AG09309 (cell line): ENCODE measurements around the gene NCOA6.
"Not testable (repeated sequence)": the region's sequence is repeated elsewhere in the genome, so short reads cannot be mapped to it uniquely, and the experiment has no call there.

Experiments
- DNase-seq: peaks from one replicate; pipeline ENCODE4 v3.0.0-alpha.2; 2010; ENCODE audit warnings: low read depth
- H3K4me3 ChIP-seq: 2 replicates; pipeline ENCODE4 v1.5.1; 2011; ENCODE audit warnings: mild to moderate bottlenecking, low read depth, low read length, moderate library complexity; ENCODE audit not compliant: control insufficient read depth
- CTCF ChIP-seq: IDR thresholded peaks from 2 replicates; pipeline ENCODE4 v1.5.1; 2011; ENCODE audit warnings: mild to moderate bottlenecking, low read depth, low read length, inconsistent platforms; ENCODE audit not compliant: insufficient read depth, control insufficient read depth; ENCODE audit errors: missing control alignments

Gene NCOA6

GRCh38 chr20:34732523-34732922 lies 92.9 kb downstream of the NCOA6 start:
- H3K4me3 ChIP-seq: no peak overlapping the region
- DNase-seq: no peak
- no peak for TF ChIP-seq CTCF

GRCh38 chr20:34729416-34729815 lies 96.0 kb downstream of the NCOA6 start:
- TF ChIP-seq CTCF: no peak
- H3K4me3 ChIP-seq: no peak overlapping the region
- no peak for DNase-seq

- H3K4me3 ChIP-seq: no peak overlapping the region
- no peak for DNase-seq
- TF ChIP-seq CTCF: no peak
These were observed 101.3 kb downstream of the NCOA6 start for GRCh38 chr20:34724172-34724571.

GRCh38 chr20:34722560-34722959 lies 102.9 kb downstream of the NCOA6 start:
- not testable (repeated sequence) for DNase-seq, H3K4me3 ChIP-seq

- no peak for TF ChIP-seq CTCF
- no peak for DNase-seq
- H3K4me3 ChIP-seq: no peak overlapping the region
These were observed 105.2 kb downstream of the NCOA6 start for GRCh38 chr20:34720266-34720665.

GRCh38 chr20:34719242-34720017 lies 106.0 kb downstream of the NCOA6 start:
- not testable (repeated sequence) for DNase-seq

GRCh38 chr20:34717230-34718095 lies 108.0 kb downstream of the NCOA6 start:
- DNase-seq: no peak
- TF ChIP-seq CTCF: no peak
- no peak overlapping the region for H3K4me3 ChIP-seq

More at GRCh38 chr20:34719242-34720017, 106.0 kb downstream of the NCOA6 start:
- H3K4me3 ChIP-seq: not testable (repeated sequence)
